Activated CD8-positive, alpha-beta T cell treated with anti-CD3 and anti-CD28 coated beads, Interleukin-2, amount 10 ng/mL, durations not matched to agents 7 days and 5 days (primary cell): Measurements from ENCODE around the gene ELOVL3. TPM values are rescaled to one million over a fixed set of nuclear protein-coding genes. Genes with fewer than 3 reads are reported as not detected.

ENCODE experiments used
- total RNA-seq, 2 experiments: library from RNA; stranded (reverse); gene quantifications; one replicate each; pipeline ENCODE4 v1.2.3, GENCODE V29; 2021

Gene ELOVL3
- total RNA-seq, 2 experiments from 2014 or later = not detected

Other genes starting within 250 kb of the ELOVL3 start
- gene ARMH3, start 170.1 kb upstream of the ELOVL3 start, total RNA-seq = 10 to 100 TPM; 25.2 to 26.3 TPM
- 10 to 100 TPM; 23.2 to 25.3 TPM for gene HPS6, start 160.9 kb upstream of the ELOVL3 start, total RNA-seq
- gene LDB1, start 105.9 kb upstream of the ELOVL3 start, total RNA-seq = 10 to 100 TPM; 83.6 to 87.1 TPM
- 10 to 100 TPM; 56.5 to 58.9 TPM for gene PPRC1, start 93.3 kb upstream of the ELOVL3 start, total RNA-seq
- 10 to 100 TPM; 94.1 to 95.3 TPM for gene NOLC1, start 73.9 kb upstream of the ELOVL3 start, total RNA-seq
- not detected for gene PITX3, start 15.2 kb downstream of the ELOVL3 start, total RNA-seq
- 10 to 100 TPM; 39.8 to 42.9 TPM for gene GBF1, start 19.2 kb downstream of the ELOVL3 start, total RNA-seq
- 10 to 100 TPM; 52.7 to 56.6 TPM for gene NFKB2, start 169.4 kb downstream of the ELOVL3 start, total RNA-seq
- 1 to 10 TPM in 1 of 2 experiments, under 1 TPM in 1; 0.92 to 1.6 TPM for gene PSD, start 192.5 kb downstream of the ELOVL3 start, total RNA-seq
- 10 to 100 TPM; 12.7 to 13.8 TPM for gene FBXL15, start 194.5 kb downstream of the ELOVL3 start, total RNA-seq
- gene CUEDC2, start 206.3 kb downstream of the ELOVL3 start, total RNA-seq = 10 to 100 TPM; 71.7 to 77.6 TPM
- gene C10orf95, start 225.2 kb downstream of the ELOVL3 start, total RNA-seq = under 1 TPM in 1 of 2 experiments, not detected in 1; 0.32 TPM